Measurements from ENCODE around the gene CLEC2L. TPM values are rescaled to one million over a fixed set of nuclear protein-coding genes. Genes with fewer than 3 reads are reported as not detected.

The CLEC2L gene
- total RNA-seq (2014; rRNA removed; shearing (Covaris generic)) (not detected in 2 replicates), polyA plus RNA-seq (2016; fragmentation: Nextera tagmentation; extraction: Ambion mirVana) (not detected in 2 replicates)

DNA sequence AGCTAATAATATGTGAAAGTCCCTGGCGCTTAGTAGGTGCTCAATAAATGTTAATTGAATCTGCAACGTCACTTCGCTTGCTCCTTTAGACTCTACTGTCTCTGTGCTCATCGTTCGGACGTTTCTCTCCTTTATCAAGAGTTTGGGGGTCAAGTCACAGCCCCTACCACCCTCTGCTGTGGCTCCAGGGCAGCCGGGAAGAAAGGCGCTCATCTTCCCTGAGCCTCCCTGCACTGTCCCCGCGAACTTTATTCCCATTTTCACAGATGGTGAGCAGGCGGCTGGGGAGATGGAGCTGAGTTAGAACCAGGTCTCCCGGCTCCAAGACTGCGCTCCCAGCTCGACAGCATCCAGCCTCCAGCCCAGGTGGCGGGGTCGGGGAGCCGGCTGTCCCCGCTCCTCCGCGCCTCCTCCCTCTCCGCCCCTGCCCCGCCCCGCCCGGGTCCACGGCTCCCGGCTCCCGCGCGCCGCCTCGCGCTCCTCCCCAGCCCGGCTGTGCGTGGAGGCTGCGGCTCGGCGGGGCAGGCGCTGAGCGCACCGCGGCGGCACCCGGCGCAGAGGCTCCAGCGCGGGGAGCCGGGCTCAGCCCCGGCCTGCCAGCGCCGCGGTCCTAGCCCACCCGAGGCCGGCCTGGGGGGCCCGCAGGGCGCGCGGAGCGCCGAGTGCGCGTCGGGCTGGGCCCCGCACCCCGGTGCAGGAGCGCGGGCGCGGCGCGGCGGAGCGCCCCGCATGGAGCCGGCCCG lies at the start of gene CLEC2L:
Gene CLEC2L (plus strand): TSS at position 487 of the 743 bp plus-strand sequence. CDS start 243 bp downstream, at position 730.
- 2% methylated on average over 28 to 42 of the region's 75 CpGs for WGBS, 2 experiments (ENCODE audit: low coverage in 1 of 2, low lambda C conversion rate in 2 of 2, missing lambda C conversion rate in 2 of 2)
- Histone ChIP-seq H3K4me2 (ENCODE audit: unreplicated experiment) (no peak within 1 kb of the TSS), H3K27me3 (replicated peaks; ENCODE audit: insufficient read depth) (peaks cover 22% of the 10 kb centered on the region), H3K27ac (no peak within 1 kb of the TSS), H3K9ac (no peak within 1 kb of the TSS), H3K4me3 (peak within 1 kb of the TSS; percentile 45), H3K9me3 (ENCODE audit: low read depth) (no peaks in the 10 kb centered on the region), H3K36me3 (ENCODE audit: low read depth) (no peaks in the 10 kb centered on the region), H3F3A (ENCODE audit: insufficient read depth) (no peaks in the 10 kb centered on the region), H3K79me2 (ENCODE audit: insufficient read depth) (no peaks in the 10 kb centered on the region), H4K20me1 (ENCODE audit: insufficient read depth) (no peaks in the 10 kb centered on the region), H3K4me1 (ENCODE audit: insufficient read depth) (peaks cover 6% of the 10 kb centered on the region), H3K9me2 (ENCODE audit: insufficient read depth) (no peaks in the 10 kb centered on the region), H2AFZ (no peak within 1 kb of the TSS)
- DNase-seq = peak; percentile 49
- in situ Hi-C loops (cut with MboI) = no loop called here
- TF ChIP-seq EZH2 (IDR thresholded peaks at IDR 0.05; ENCODE audit: insufficient read depth, poor library complexity, severe bottlenecking) (peak; percentile 95), EZH2phosphoT487 (IDR thresholded peaks at IDR 0.05; ENCODE audit: insufficient read depth, low read depth) (0 out of 2 replicates have a peak, but pooled peaks have one; percentile 75)

DNA sequence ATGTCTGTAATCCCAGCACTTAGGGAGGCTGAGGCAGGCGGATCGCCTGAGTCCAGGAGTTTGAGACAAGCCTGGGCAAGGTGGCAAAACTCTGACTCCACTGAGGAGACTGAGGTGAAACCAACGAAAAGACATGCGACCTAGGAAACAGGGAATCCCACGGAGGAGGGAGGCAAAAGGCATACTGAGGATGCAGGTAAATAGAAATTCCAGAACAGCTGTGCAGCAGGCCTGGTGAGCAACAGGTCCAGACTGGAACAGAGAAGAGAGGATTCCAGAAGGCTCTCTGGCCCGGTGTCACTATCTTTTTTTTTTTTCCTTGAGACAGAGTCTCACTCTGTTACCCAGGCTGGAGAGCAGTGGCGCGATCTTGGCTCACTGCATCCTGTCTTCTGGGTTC lies 47.3 kb upstream of the CLEC2L start:
- no peak overlapping the region for H3K4me3 ChIP-seq
- H3K27ac ChIP-seq = no peak overlapping the region
- H2AFZ ChIP-seq = no peak overlapping the region
- H4K20me1 ChIP-seq (ENCODE audit: insufficient read depth) = no peaks in the 10 kb centered on the region
- no peaks in the 10 kb centered on the region for H3F3A ChIP-seq (ENCODE audit: insufficient read depth)
- H3K79me2 ChIP-seq (ENCODE audit: insufficient read depth) = no peaks in the 10 kb centered on the region
- no peak for DNase-seq
- H3K9me3 ChIP-seq (ENCODE audit: low read depth) = peaks cover 3% of the 10 kb centered on the region
- in situ Hi-C loops (cut with MboI) = loop anchor here (25.0 kb wide), 1 partner anchor 536 kb away; no protein-coding TSS in a partner anchor
- no peaks in the 10 kb centered on the region for H3K4me1 ChIP-seq (ENCODE audit: insufficient read depth)
- H3K9ac ChIP-seq = no peak overlapping the region
- TF ChIP-seq EZH2phosphoT487 (IDR thresholded peaks at IDR 0.05; ENCODE audit: insufficient read depth, low read depth) = no peak
- no peak for TF ChIP-seq EZH2 (IDR thresholded peaks at IDR 0.05; ENCODE audit: insufficient read depth, poor library complexity, severe bottlenecking)
- H3K36me3 ChIP-seq (ENCODE audit: low read depth) = no peaks in the 10 kb centered on the region
- WGBS, 2 experiments (ENCODE audit: low coverage in 1 of 2, low lambda C conversion rate in 2 of 2, missing lambda C conversion rate in 2 of 2) = 84% methylated on average over 7 to 8 of the region's 8 CpGs
- H3K27me3 ChIP-seq (replicated peaks; ENCODE audit: insufficient read depth) = no peaks in the 10 kb centered on the region
- H3K4me2 ChIP-seq (ENCODE audit: unreplicated experiment) = no peak overlapping the region
- H3K9me2 ChIP-seq (ENCODE audit: insufficient read depth) = no peaks in the 10 kb centered on the region

DNA sequence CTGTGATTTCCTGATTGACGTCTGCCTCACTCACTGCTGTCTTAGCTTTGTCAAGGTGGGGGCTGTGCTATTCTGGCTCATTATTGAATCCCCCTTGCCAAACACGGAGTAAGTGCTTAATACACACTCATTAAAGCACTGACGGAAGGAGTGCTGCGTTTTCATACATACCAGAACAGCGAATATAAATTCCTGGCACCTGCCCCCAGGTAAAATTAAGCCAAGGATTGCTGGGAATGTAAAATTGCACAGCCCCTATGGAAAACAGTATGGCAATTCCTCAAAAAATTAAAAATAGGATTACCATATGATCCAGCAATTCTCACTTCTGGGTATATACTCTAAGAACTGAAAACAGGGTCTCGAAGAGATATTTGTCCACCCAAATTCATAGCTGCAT lies 46.6 kb upstream of the CLEC2L start:
- DNase-seq = no peak
- H3K4me1 ChIP-seq (ENCODE audit: insufficient read depth) = no peaks in the 10 kb centered on the region
- no peaks in the 10 kb centered on the region for H3K36me3 ChIP-seq (ENCODE audit: low read depth)
- TF ChIP-seq EZH2 (IDR thresholded peaks at IDR 0.05; ENCODE audit: insufficient read depth, poor library complexity, severe bottlenecking) (no peak), EZH2phosphoT487 (IDR thresholded peaks at IDR 0.05; ENCODE audit: insufficient read depth, low read depth) (no peak)
- H3K27ac ChIP-seq = no peak overlapping the region
- H3K9ac ChIP-seq = no peak overlapping the region
- in situ Hi-C loops (cut with MboI) = loop anchor here (25.0 kb wide), 1 partner anchor 535 kb away; no protein-coding TSS in a partner anchor
- H3K4me3 ChIP-seq = no peak overlapping the region
- no peak overlapping the region for H3K4me2 ChIP-seq (ENCODE audit: unreplicated experiment)
- H2AFZ ChIP-seq = no peak overlapping the region
- peaks cover 3% of the 10 kb centered on the region for H3K9me3 ChIP-seq (ENCODE audit: low read depth)
- H3F3A ChIP-seq (ENCODE audit: insufficient read depth) = no peaks in the 10 kb centered on the region
- no peaks in the 10 kb centered on the region for H3K79me2 ChIP-seq (ENCODE audit: insufficient read depth)
- H3K9me2 ChIP-seq (ENCODE audit: insufficient read depth) = no peaks in the 10 kb centered on the region
- no peaks in the 10 kb centered on the region for H4K20me1 ChIP-seq (ENCODE audit: insufficient read depth)
- 46 to 64% methylated on average over 6 of the region's 6 CpGs for WGBS, 2 experiments (ENCODE audit: low coverage in 1 of 2, low lambda C conversion rate in 2 of 2, missing lambda C conversion rate in 2 of 2)
- H3K27me3 ChIP-seq (replicated peaks; ENCODE audit: insufficient read depth) = peaks cover 4% of the 10 kb centered on the region

DNA sequence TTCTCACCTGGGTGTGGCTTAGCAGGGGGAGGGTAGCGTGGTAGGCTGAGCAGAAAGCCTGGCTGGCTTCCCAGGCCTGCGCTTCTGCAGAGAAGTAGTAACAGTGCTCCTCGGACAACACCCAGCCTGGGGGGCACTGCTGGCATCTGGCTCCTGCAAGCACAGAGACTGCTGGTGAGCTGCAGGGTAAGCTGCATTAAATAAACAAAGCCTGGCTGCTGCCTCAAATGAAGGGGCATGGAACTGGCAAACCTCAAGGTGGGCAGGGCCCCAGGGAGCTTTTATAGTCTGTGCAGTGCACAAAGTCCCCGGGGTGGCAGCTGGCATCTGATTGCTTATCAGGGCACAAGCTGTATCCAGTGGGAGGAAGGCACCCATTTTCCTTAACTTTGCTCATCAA lies 43.9 kb upstream of the CLEC2L start:
- Histone ChIP-seq H4K20me1 (ENCODE audit: insufficient read depth) (no peaks in the 10 kb centered on the region), H3K9me2 (ENCODE audit: insufficient read depth) (no peaks in the 10 kb centered on the region), H3K4me1 (ENCODE audit: insufficient read depth) (peaks cover 11% of the 10 kb centered on the region), H3K27ac (no peak overlapping the region), H3K9ac (no peak overlapping the region), H3K9me3 (ENCODE audit: low read depth) (no peaks in the 10 kb centered on the region), H3F3A (ENCODE audit: insufficient read depth) (no peaks in the 10 kb centered on the region), H3K36me3 (ENCODE audit: low read depth) (no peaks in the 10 kb centered on the region), H3K4me3 (no peak overlapping the region), H3K27me3 (replicated peaks; ENCODE audit: insufficient read depth) (peaks cover 31% of the 10 kb centered on the region), H3K4me2 (ENCODE audit: unreplicated experiment) (no peak overlapping the region), H3K79me2 (ENCODE audit: insufficient read depth) (no peaks in the 10 kb centered on the region), H2AFZ (no peak overlapping the region)
- WGBS, 2 experiments (ENCODE audit: low coverage in 1 of 2, low lambda C conversion rate in 2 of 2, missing lambda C conversion rate in 2 of 2) = 20 to 38% methylated on average over 4 of the region's 4 CpGs
- TF ChIP-seq EZH2phosphoT487 (IDR thresholded peaks at IDR 0.05; ENCODE audit: insufficient read depth, low read depth) (no peak), EZH2 (IDR thresholded peaks at IDR 0.05; ENCODE audit: insufficient read depth, poor library complexity, severe bottlenecking) (no peak)
- no peak for DNase-seq
- in situ Hi-C loops (cut with MboI) = loop anchor here (25.0 kb wide), 1 partner anchor 533 kb away; no protein-coding TSS in a partner anchor
